IPS-20b (cell line): ENCODE measurements around the gene CGB5.

Experiments used
- H3K27ac ChIP-seq: one replicate; pipeline ENCODE4 v1.5.1; 2013; ENCODE audit warnings: low read length
- H3K27me3 ChIP-seq: 2 replicates; pipeline ENCODE4 v1.6.1; 2013; ENCODE audit warnings: mild to moderate bottlenecking, low read length, inconsistent platforms; ENCODE audit not compliant: insufficient read depth
- H3K36me3 ChIP-seq: 2 replicates; pipeline ENCODE4 v1.6.1; 2013; ENCODE audit warnings: low read depth, mild to moderate bottlenecking, inconsistent platforms, low read length, moderate library complexity; ENCODE audit not compliant: insufficient read depth
- H3K4me1 ChIP-seq: 2 replicates; pipeline ENCODE4 v1.6.1; 2013; ENCODE audit warnings: mild to moderate bottlenecking, control low read depth, inconsistent platforms, low read length, moderate library complexity; ENCODE audit not compliant: insufficient read depth
- H3K4me3 ChIP-seq: 2 replicates; pipeline ENCODE4 v1.5.1; 2013; ENCODE audit warnings: mild to moderate bottlenecking, low read length, inconsistent platforms
- H3K9ac ChIP-seq: 2 replicates; pipeline ENCODE4 v1.6.1; 2013; ENCODE audit warnings: low read depth, mild to moderate bottlenecking, inconsistent platforms, low read length, moderate library complexity
- H3K9me3 ChIP-seq: 2 replicates; pipeline ENCODE4 v1.6.1; 2013; ENCODE audit warnings: mild to moderate bottlenecking, low read depth, low read length, inconsistent platforms; ENCODE audit not compliant: insufficient read depth

The CGB5 gene

DNA sequence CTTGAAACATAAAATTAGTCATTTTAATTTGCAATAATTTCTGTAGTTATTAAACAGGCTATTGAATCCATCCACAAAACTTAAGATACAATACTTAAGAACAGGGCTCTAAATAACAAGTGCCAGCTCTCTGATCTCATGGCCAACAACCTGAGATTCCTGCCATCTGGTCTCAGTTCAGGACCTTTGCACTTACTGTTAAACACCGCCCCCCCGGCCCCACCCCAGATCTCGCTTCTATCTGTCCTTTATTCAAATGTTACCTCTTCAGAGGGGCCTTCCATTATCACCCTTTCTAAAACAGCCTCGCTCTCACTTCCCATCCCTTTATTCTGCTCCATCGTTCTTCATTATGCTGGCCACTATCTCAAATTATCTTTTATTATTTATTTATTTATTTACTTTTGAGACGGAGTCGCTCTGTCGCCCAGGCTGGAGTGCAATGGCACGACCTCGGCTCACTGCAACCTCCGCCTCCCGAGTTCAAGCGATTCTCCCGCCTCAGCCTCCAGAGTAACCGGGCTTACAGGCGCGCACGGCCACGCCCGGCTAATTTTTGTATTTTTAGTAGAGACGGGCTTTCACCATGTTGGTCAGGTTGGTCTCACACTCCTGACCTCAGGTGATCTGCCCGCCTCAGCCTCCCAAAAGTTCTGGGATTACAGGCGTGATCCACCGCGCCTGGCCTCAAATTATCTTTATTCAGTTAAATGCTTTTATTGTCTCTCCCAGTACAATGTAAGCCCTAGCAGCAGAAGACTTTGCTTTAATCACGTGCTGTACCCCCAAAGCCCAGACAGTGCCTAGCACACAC, 40.8 kb downstream of the CGB5 start:
- Histone ChIP-seq H3K9ac (peak overlapping the region; percentile 85; the same call in 1 of the 2 replicates), H3K9me3 (no peaks in the 10 kb centered on the region), H3K27me3 (no peaks in the 10 kb centered on the region), H3K4me1 (no peaks in the 10 kb centered on the region), H3K27ac (no peak overlapping the region), H3K36me3 (peaks cover 30% of the 10 kb centered on the region), H3K4me3 (peak overlapping the region; percentile 84)

DNA sequence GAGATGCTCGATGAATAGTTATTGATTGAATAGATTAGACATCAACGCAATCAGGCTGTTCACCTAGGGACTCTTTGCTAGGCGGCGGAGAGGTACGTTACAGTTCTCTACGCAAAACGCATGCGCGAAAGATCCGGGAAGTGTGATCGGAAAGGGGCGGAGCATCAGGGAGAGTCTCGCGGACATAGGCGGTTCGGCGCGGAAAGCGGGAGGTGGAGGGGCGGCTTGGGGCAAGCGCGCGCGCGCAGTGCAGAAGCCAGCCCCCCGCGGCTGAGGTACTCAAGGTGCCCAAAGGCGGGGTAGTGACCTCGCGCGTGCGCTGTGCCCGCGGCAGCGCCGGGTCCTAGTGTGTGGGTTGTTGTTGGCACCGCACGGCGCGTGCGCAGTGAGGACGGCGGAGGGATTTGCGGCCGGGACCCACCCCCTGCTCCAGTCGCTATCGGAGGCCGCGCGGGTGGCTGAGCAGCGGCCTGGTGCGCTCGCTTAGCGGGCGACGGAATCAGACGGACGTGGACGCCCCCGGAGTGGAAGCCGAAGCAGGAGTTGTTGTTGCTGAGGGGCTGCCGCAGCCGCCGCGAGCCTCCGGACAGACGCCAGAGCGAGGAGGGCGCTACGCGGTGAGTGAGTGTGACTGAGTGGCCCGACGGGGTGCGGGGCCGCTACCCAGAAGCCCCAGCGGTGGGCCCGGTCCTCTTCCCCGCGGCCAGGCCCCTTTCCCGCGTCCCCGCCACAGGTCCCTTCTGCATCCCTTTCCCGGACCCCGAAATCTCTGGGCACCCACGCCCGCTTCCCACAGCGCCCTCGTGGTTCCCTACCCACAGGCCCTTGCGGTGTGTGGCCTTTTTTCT, 41.6 kb downstream of the CGB5 start, which contains the start of gene SNRNP70:
TSS of gene SNRNP70 (plus strand) at position 432 of the 848 bp plus-strand sequence. CDS start 964 bp downstream, outside the sequence.
- peak within 1 kb of the TSS; percentile 84 for H3K4me3 ChIP-seq
- H3K4me1 ChIP-seq: no peaks in the 10 kb centered on the region
- H3K9me3 ChIP-seq: no peaks in the 10 kb centered on the region

DNA sequence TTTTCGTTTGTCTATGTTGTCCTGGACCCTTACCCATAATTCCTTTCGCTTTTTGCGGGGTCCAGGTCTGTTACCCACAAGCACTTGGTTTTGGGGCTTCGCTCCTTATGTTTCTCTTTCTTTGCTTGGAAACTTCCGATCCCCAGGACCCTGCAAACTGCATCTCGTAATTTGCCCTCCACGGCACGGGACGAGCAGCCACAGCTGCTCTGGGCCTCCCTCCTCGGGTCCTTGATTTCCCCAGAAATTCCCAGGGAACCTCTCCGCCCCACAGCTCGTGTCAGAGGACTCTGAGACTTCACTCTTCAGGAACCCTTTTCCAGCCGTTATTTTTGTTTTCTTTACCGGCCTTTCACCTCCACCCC, 42.2 kb downstream of the CGB5 start:
- H3K9ac ChIP-seq: peak overlapping the region; percentile 85
- no peaks in the 10 kb centered on the region for H3K9me3 ChIP-seq

More for the DNA sequence above, 41.6 kb downstream of the CGB5 start, which contains the start of gene SNRNP70:
- H3K27ac ChIP-seq: peak within 1 kb of the TSS; percentile 68
- no peaks in the 10 kb centered on the region for H3K27me3 ChIP-seq
- H3K9ac ChIP-seq: peak within 1 kb of the TSS; percentile 85
- peaks cover 38% of the 10 kb centered on the region for H3K36me3 ChIP-seq

GRCh38 chr19:49086296-49086695, 42.6 kb downstream of the CGB5 start:
- Histone ChIP-seq H3K4me3 (peak overlapping the region; percentile 84), H3K36me3 (peaks cover 49% of the 10 kb centered on the region), H3K9ac (peak overlapping the region; percentile 85), H3K9me3 (no peaks in the 10 kb centered on the region), H3K4me1 (no peaks in the 10 kb centered on the region), H3K27ac (peak overlapping the region; percentile 16), H3K27me3 (no peaks in the 10 kb centered on the region)

More for the DNA sequence above, 42.2 kb downstream of the CGB5 start:
- Histone ChIP-seq H3K36me3 (peaks cover 44% of the 10 kb centered on the region), H3K4me1 (no peaks in the 10 kb centered on the region), H3K27me3 (no peaks in the 10 kb centered on the region), H3K27ac (peak overlapping the region; percentile 68), H3K4me3 (peak overlapping the region; percentile 84)

DNA sequence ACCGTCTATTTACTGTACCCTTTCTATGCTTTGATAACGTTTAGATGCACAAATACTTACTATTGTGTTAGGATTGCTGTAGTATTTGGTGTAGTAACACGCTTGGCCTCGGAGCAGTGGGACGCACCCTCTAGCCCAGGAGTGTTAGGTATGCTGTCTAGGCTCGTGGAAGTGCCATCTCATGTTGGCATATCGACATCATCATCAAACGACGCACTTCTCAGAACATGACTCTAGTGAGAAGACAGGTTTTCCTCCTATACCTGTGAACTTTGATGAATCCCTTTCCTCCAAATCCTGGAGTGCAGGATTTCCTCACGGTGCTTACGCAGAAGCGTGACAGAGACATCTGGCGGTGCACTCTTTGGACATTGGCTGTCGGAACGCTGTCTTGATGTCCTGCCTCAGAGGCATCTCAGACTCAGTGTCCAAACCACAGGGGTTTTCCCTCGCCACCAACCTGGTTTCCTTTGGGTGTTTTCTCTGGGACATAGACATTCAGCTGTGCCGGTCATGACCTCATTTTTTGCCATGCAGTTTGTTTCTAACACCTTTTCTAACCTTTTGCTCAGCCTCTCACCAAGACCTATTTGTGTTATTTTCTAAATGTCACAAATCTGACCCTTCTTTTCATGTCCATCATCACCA, 47.9 kb downstream of the CGB5 start:
- Histone ChIP-seq H3K9ac (no peak overlapping the region), H3K4me1 (no peaks in the 10 kb centered on the region), H3K27me3 (no peaks in the 10 kb centered on the region), H3K9me3 (no peaks in the 10 kb centered on the region), H3K36me3 (peaks cover 97% of the 10 kb centered on the region), H3K4me3 (no peak overlapping the region), H3K27ac (no peak overlapping the region)

DNA sequence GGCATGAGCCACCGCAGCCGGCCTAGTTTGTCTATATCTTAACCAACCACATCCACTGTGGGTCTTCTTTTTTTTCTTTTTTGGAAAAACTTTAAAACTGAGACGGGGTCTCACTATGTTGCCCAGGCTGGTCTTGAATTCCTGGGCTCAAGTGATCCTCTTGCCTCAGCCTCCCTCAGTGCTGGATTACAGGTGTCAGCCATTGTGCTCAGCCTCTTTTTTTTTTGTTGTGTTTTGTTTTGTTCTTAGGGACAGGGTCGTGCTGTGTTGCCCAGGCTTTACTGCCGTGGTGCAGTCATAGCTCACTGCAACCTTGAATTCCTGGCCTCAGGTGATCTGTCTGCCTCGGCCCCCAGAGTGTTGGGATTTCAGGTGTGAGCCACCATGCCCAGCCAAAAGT, 49.0 kb downstream of the CGB5 start:
- no peak overlapping the region for H3K4me3 ChIP-seq
- H3K9me3 ChIP-seq: no peaks in the 10 kb centered on the region
- no peak overlapping the region for H3K9ac ChIP-seq
- no peaks in the 10 kb centered on the region for H3K4me1 ChIP-seq
- no peak overlapping the region for H3K27ac ChIP-seq
- H3K36me3 ChIP-seq: peaks cover 97% of the 10 kb centered on the region
- H3K27me3 ChIP-seq: no peaks in the 10 kb centered on the region
